ENCODE data around the gene FAM181B.

Gene FAM181B

DNA sequence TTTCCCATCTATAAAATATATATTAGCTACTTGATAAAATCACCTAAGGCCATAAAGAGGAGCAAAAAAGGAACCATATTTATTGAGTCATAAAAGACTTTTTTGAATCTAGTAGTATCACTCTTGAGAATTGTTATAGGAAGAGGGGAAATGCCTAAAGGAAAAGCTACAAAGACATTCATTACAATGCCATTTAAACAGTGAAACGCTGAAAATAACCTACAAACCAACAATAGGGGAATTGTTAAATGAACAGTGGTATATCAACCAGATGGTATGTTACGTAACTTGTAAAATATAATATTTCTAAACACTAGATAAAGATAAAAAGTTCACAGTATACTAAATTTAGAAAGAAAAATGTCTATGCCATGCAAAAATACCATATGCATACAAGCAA lies 47.5 kb downstream of the FAM181B start:
- DNase-seq: no peak

DNA sequence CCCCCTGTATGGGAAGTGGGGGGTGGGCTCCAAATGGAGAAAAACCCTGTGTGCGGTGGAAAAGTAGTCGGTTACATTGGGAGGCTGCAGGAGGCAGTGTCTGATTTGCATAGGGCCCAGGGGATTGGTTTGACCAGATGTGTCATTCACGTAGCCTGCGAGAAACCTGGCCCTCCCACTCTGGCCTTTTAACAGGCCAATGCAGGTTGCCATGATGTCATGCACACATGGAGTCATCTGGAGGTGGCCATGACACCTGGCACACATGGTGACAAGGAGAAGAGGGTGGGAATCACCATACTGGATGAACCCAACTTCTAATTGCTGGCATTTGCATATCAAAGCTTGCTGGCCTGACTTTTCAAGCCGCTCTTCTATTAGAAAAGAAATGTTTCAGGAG lies 50.6 kb downstream of the FAM181B start:
- no peak for DNase-seq

DNA sequence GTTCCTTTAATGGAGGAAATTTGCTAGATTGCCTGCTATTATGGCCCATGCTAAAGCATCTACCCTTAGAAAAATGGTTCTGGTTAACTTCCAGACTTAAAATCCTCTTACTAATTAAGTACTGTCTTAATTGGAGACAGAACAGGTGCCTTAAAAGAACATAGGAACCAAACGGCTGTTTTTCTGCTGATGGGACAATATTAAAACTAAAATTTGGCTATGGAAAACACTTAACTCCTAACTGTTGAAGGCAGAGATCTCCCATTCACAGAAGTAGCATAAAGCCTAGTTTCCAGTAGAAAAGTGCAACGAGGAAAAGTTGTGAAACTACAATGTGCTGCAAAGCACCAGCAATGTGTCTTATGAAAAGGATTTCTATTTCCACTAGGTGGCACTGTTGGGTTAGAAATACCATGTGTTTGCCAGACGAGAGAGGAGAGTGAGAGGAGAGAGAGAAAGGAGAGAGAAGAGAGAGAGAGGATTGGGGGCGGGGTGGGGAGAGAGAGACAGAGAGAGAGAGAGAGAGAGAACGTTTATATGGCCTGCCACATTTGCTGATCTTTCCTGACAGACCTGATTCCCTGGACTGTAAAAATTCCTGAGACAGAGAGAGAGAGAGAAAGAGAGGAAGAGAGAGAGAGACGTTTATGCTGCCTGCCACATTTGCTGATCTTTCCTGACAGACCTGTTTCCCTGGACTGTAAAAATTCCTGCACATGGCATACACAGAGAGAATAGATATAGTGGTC lies 51.5 kb downstream of the FAM181B start:
- peak; percentile 63 for DNase-seq

DNA sequence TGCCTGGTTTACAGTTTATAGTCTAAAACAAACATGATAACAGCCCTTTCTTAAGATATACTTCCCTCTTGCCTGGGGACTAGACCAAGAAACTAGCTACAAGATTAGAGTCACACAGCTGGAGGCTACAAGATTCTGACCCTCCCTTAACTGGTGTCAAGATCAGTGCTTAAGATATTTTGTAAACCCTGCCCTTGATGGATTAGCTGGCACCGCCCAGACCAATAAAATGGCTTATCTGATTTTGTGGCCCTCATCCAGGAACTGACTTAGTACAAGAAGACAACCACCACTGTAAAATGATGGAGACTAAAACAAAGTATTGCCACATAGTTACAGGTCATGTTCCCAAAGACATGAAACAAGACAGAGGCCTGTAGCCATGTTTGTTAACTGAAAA lies 53.4 kb downstream of the FAM181B start:
- DNase-seq: no peak
